ENCODE measurements around the gene AIP.

- TF ChIP-seq POLR2AphosphoS5 (IDR thresholded peaks at IDR 0.05; ENCODE audit: low read depth, low read length) (no peak), PAX5 (IDR thresholded peaks at IDR 0.05; ENCODE audit: insufficient read depth, low read length, severe bottlenecking) (no peak), POLR2A (IDR thresholded peaks at IDR 0.05; ENCODE audit: low read depth, low read length) (no peak), TAF1 (IDR thresholded peaks at IDR 0.05; ENCODE audit: low read depth, low read length) (no peak)
Observed at GRCh38 chr11:67456068-67456705, 26.6 kb upstream of the AIP start.
